Measurements from ENCODE around the gene CNST. TPM values are rescaled to one million over a fixed set of nuclear protein-coding genes. Genes with fewer than 3 reads are reported as not detected.

Gene CNST
- total and polyA plus RNA-seq, 2 of the 13 experiments (the other 11 are each of a cell fraction or from before 2014, with no cell fraction given): 6.3 to 12.4 TPM

DNA sequence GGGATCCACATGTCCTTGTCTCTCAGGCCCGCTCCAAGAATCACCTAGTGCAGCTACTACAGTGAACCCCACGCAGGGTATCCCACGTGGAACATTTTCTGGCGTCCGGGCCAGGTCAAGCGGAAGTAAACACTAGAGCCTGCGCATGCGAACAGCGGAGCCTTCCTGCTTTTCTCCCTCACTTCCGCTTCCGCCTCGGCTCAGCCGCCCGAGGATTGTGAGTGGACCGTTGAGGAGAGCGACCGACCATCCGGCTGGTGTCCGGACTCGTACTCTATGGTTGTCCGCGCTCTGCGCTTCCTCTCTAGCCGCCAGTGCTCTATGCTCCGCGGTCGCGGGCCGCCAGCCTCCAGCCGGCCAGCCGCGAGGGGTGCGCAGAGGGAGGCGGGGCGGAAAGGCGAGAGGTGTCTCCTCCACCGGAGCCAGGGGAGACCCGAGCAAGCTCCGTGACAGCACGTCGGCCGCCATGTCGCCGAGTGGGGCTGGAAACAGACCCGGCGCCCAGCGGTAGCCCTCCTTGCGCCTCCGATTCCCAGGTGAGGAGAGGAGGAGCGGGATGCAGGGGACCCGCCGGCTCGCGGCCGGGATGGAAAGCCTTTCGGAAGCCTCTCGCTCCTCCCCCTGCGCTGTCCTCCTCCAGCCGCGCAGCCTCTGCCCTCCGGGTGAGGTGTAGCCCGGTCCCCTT is at the start of gene CNST, which contains the start of gene TFB2M (continued):
- no peak for TF ChIP-seq MTA1 (CRISPR knock-in tag; IDR thresholded peaks at IDR 0.05; ENCODE audit: borderline replicate concordance)
- peak; percentile 92; the same call in 1 of the 2 replicates for TF ChIP-seq ZNF788 (CRISPR knock-in tag; IDR thresholded peaks at IDR 0.05; ENCODE audit: borderline replicate concordance)
- TF ChIP-seq ZNF558 (CRISPR knock-in tag; IDR thresholded peaks at IDR 0.05; ENCODE audit: borderline replicate concordance): no peak
- peak; percentile 32 for TF ChIP-seq HNRNPK (IDR thresholded peaks at IDR 0.05; ENCODE audit: low read depth, low read length, poor library complexity, severe bottlenecking)
- peak; percentile 44; the same call in 1 of the 2 replicates for TF ChIP-seq ESRRA (CRISPR knock-in tag; IDR thresholded peaks at IDR 0.05; ENCODE audit: low read depth)
- TF ChIP-seq, protein P1, sequence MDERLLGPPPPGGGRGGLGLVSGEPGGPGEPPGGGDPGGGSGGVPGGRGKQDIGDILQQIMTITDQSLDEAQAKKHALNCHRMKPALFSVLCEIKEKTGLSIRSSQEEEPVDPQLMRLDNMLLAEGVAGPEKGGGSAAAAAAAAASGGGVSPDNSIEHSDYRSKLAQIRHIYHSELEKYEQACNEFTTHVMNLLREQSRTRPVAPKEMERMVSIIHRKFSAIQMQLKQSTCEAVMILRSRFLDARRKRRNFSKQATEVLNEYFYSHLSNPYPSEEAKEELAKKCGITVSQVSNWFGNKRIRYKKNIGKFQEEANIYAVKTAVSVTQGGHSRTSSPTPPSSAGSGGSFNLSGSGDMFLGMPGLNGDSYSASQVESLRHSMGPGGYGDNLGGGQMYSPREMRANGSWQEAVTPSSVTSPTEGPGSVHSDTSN (CRISPR knock-in tag; IDR thresholded peaks at IDR 0.05): no peak
- TF ChIP-seq ARHGAP35 (CRISPR knock-in tag; IDR thresholded peaks at IDR 0.05; ENCODE audit: borderline replicate concordance): no peak
- TF ChIP-seq MIER3 (CRISPR knock-in tag; IDR thresholded peaks at IDR 0.05; ENCODE audit: borderline replicate concordance): no peak
- peak; percentile 24; the same call in 1 of the 2 replicates for TF ChIP-seq NKX3-1 (CRISPR knock-in tag; IDR thresholded peaks at IDR 0.05)
- peak; percentile 83; the same call in 1 of the 2 replicates for TF ChIP-seq ZNF839 (CRISPR knock-in tag; IDR thresholded peaks at IDR 0.05; ENCODE audit: borderline replicate concordance)
- 0 out of 2 replicates have a peak, but pooled peaks have one; percentile 88 for TF ChIP-seq TRAFD1 (CRISPR knock-in tag; IDR thresholded peaks at IDR 0.05; ENCODE audit: borderline replicate concordance)
- TF ChIP-seq PLRG1 (conservative IDR thresholded peaks at IDR 0.05): no peak
- TF ChIP-seq PHF21A (CRISPR knock-in tag; IDR thresholded peaks at IDR 0.05): peak; percentile 74
- TF ChIP-seq, protein P2, sequence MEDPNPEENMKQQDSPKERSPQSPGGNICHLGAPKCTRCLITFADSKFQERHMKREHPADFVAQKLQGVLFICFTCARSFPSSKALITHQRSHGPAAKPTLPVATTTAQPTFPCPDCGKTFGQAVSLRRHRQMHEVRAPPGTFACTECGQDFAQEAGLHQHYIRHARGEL (CRISPR knock-in tag; IDR thresholded peaks at IDR 0.05): no peak
- TF ChIP-seq WIZ (CRISPR knock-in tag; IDR thresholded peaks at IDR 0.05): no peak
- no peak for TF ChIP-seq RNF2 (conservative IDR thresholded peaks at IDR 0.05; ENCODE audit: low read depth)
- TF ChIP-seq ARID4A (CRISPR knock-in tag; IDR thresholded peaks at IDR 0.05; ENCODE audit: borderline replicate concordance): peak; percentile 98
- TF ChIP-seq ZNF10 (CRISPR knock-in tag; IDR thresholded peaks at IDR 0.05; ENCODE audit: borderline replicate concordance, low read depth): no peak
- no peak for TF ChIP-seq ARNT (IDR thresholded peaks at IDR 0.05)
- TF ChIP-seq, protein P3, sequence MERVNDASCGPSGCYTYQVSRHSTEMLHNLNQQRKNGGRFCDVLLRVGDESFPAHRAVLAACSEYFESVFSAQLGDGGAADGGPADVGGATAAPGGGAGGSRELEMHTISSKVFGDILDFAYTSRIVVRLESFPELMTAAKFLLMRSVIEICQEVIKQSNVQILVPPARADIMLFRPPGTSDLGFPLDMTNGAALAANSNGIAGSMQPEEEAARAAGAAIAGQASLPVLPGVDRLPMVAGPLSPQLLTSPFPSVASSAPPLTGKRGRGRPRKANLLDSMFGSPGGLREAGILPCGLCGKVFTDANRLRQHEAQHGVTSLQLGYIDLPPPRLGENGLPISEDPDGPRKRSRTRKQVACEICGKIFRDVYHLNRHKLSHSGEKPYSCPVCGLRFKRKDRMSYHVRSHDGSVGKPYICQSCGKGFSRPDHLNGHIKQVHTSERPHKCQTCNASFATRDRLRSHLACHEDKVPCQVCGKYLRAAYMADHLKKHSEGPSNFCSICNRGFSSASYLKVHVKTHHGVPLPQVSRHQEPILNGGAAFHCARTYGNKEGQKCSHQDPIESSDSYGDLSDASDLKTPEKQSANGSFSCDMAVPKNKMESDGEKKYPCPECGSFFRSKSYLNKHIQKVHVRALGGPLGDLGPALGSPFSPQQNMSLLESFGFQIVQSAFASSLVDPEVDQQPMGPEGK (CRISPR knock-in tag; IDR thresholded peaks at IDR 0.05): peak; percentile 60

All from HepG2 (cell line).